AG04450 (cell line): ENCODE data around the gene CAMK2G. TPM values are rescaled to one million over a fixed set of nuclear protein-coding genes. Genes with fewer than 3 reads are reported as not detected.

ENCODE experiments used
- CTCF ChIA-PET: fragments of 300-600, 350-600 bp; formaldehyde crosslinking; extraction: SDS; loops from one replicate; lab custom pipeline; 2022; ENCODE audit warnings: antibody characterized with exemption, inconsistent platforms; lab: Charles Lee
- POLR2A ChIA-PET: fragments of 350-600 bp; formaldehyde crosslinking; extraction: SDS; loops from one replicate; lab custom pipeline; 2021; ENCODE audit warnings: antibody characterized with exemption, inconsistent platforms; lab: Yijun Ruan, JAX
- DNase-seq: peaks from one replicate; pipeline ENCODE4 v3.0.0-alpha.2; 2011; ENCODE audit warnings: low read depth, low spot score
- H3K27ac ChIP-seq: one replicate; pipeline ENCODE4 v1.5.1; 2012; ENCODE audit warnings: low read depth, low read length, control low read depth
- H3K27me3 ChIP-seq: one replicate; pipeline ENCODE4 v1.6.0; 2012; ENCODE audit warnings: low read length; ENCODE audit not compliant: control insufficient read depth, insufficient read depth
- H3K4me3 ChIP-seq: 2 replicates; pipeline ENCODE4 v1.5.1; 2011; ENCODE audit warnings: mild to moderate bottlenecking, low read depth, low read length, control low read depth
- H3K9me3 ChIP-seq: 2 replicates; pipeline ENCODE4 v1.5.1; 2012; ENCODE audit warnings: low read length; ENCODE audit not compliant: control insufficient read depth, insufficient read depth
- polyA plus RNA-seq: library from polyadenylated mRNA; depleted of rRNA; stranded (reverse); fragments of >200 nt; gene quantifications from 2 replicates; pipeline ENCODE4 v1.2.3, GENCODE V29; 2011
- TF ChIP-seq, protein P1 (sequence below): IDR thresholded peaks from 2 replicates; pipeline ENCODE4 v1.5.1; 2011; ENCODE audit warnings: low read depth, low read length, control low read depth, inconsistent platforms

CAMK2G gene
- polyA plus RNA-seq, 1 experiment, result 22.3 TPM

DNA sequence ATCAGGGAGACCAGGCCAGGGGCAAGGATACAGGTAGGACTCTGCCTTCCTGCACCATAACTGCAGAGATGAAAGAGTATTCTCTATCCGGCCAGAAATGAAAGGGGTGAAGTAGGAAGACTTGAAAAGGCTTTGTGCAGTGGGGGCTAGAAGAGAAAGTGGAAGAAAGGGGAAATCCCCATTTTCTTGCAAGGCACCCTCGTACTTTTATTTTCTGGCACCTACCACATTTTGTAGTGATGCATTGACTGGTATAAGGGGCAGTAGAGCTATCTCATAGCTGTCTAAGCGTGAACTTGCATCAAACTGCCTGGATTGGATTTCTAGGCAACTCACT is 752 bp upstream of the CAMK2G start:
- Histone ChIP-seq H3K27me3 (no peaks in the 10 kb centered on the region), H3K4me3 (peak overlapping the region; percentile 65), H3K9me3 (no peaks in the 10 kb centered on the region), H3K27ac (no peak overlapping the region)
- POLR2A ChIA-PET, result interaction anchor here (1.5 kb wide), 1 partner anchor 25 kb away, joined by 5 read pairs; no protein-coding TSS in a partner anchor
- TF ChIP-seq, protein P1, sequence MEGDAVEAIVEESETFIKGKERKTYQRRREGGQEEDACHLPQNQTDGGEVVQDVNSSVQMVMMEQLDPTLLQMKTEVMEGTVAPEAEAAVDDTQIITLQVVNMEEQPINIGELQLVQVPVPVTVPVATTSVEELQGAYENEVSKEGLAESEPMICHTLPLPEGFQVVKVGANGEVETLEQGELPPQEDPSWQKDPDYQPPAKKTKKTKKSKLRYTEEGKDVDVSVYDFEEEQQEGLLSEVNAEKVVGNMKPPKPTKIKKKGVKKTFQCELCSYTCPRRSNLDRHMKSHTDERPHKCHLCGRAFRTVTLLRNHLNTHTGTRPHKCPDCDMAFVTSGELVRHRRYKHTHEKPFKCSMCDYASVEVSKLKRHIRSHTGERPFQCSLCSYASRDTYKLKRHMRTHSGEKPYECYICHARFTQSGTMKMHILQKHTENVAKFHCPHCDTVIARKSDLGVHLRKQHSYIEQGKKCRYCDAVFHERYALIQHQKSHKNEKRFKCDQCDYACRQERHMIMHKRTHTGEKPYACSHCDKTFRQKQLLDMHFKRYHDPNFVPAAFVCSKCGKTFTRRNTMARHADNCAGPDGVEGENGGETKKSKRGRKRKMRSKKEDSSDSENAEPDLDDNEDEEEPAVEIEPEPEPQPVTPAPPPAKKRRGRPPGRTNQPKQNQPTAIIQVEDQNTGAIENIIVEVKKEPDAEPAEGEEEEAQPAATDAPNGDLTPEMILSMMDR, result no peak
- CTCF ChIA-PET, result no interaction called here
- no peak for DNase-seq

DNA sequence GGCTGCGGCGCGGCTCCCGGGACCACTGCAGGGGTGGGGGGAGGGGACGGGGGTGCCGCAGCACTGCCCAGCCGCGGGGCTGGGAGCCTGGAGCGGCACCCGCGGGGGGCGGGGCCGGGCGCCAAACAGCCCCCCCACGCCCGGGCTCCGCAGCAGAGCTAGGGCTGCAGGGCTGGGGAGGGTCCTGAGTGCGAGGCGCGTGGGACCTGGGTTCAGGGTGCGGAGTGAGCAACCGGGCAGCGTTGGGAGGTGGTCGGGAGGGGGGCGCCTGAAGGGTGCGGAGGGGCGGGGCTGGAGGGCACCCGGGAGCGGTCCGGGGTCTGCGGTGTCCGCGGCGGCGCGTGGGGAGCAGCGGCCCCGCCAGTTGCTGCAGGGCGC is 528 bp downstream of the CAMK2G start:
- DNase-seq, result no peak
- no peaks in the 10 kb centered on the region for H3K9me3 ChIP-seq
- TF ChIP-seq, protein P1, result no peak
- no peak overlapping the region for H3K27ac ChIP-seq
- no peaks in the 10 kb centered on the region for H3K27me3 ChIP-seq
- H3K4me3 ChIP-seq, result peak overlapping the region; percentile 75
- CTCF ChIA-PET, result interaction anchor here (0.8 to 1.2 kb wide), 2 partner anchors 25 to 37 kb away, joined by 3 read pairs; no protein-coding TSS in a partner anchor
- POLR2A ChIA-PET, result interaction anchor here (1.5 kb wide), 1 partner anchor 26 kb away, joined by 5 read pairs; no protein-coding TSS in a partner anchor

DNA sequence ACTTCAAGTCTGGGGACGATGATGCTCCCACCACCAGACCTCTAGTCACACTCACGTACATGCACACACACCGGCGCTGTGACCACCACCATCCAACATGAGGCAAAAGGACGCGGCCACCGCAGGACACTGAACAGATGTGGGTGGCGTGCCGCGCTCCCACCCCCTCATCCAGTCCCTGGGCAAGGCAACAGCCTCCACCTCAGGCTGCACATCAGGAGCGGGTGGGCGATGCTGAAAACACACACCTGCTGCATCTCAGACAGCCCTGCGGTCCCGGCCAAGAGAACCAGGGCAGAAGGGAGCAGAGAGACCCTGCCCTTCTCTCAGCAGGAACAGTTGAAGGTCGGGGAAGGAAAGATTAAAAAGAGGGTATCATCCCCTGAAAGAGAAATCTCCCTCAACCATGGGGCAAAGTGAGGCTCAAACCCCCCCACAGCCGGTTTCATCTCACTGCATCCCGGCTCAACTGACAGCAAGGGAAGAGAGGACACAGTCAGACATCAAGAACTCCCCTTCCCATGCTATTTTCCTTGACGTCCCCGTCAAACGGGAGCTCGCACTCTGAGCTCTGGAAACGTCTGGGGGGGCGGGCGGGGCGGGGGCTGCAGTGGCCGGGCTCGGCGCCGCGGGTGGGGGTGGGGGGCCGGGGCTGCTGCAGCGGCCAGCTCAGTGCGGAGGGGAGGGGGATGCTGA is 1.1 kb downstream of the CAMK2G start:
- H3K9me3 ChIP-seq, result no peaks in the 10 kb centered on the region
- CTCF ChIA-PET, result interaction anchor here (0.8 to 1.2 kb wide), 3 partner anchors 24 to 36 kb away, joined by 3 read pairs; no protein-coding TSS in a partner anchor

DNA sequence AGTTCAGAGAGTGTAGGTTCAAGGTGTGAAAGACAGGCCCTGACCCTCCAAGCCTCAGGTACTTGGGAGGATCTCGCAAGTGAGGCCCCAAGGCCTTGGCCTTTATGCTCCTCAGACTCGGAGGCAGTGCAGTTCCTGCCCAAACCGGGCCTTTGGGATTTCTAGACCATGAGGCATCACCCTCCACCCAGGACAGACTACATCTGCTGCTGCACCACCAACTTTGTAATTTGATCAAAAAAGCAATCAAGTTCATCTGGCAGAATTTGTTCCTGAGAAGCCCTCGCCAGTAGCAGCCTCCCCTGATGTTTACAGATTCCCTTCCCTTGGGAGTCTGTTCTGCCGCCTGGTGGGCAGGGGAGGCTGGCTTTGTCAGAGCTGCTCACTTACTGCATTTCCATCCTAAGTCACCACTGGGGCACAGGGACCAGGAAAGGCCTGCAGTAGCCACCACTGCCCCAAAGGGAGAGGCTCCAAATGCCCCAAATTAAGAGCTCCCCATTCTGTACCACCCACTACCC is 2.1 kb downstream of the CAMK2G start:
- ChIA-PET POLR2A (interaction anchor here (1.1 kb wide), 1 partner anchor 8 kb away, joined by 3 read pairs; no protein-coding TSS in a partner anchor), CTCF (interaction anchor here (1.0 to 1.3 kb wide), 2 partner anchors 20 to 22 kb away, joined by 3 to 6 read pairs; no protein-coding TSS in a partner anchor)
- no peaks in the 10 kb centered on the region for H3K27me3 ChIP-seq
- TF ChIP-seq, protein P1, result peak; percentile 49
- no peaks in the 10 kb centered on the region for H3K9me3 ChIP-seq
- no peak overlapping the region for H3K4me3 ChIP-seq
- H3K27ac ChIP-seq, result no peak overlapping the region
- DNase-seq, result no peak

More for the DNA sequence above, 1.1 kb downstream of the CAMK2G start:
- POLR2A ChIA-PET, result no interaction called here
- DNase-seq, result no peak
- TF ChIP-seq, protein P1, result no peak
- Histone ChIP-seq H3K27me3 (no peaks in the 10 kb centered on the region), H3K4me3 (peak overlapping the region; percentile 75), H3K27ac (no peak overlapping the region)
